GM18508 (cell line): ENCODE results near the gene EP400.

Source experiments
- ATAC-seq: cut with Tn5 transposase; IDR thresholded peaks from one replicate; pipeline ENCODE4 v1.9.1; 2021; ENCODE audit warnings: moderate number of reproducible peaks; ENCODE audit not compliant: insufficient read depth, unreplicated experiment

The EP400 gene

DNA sequence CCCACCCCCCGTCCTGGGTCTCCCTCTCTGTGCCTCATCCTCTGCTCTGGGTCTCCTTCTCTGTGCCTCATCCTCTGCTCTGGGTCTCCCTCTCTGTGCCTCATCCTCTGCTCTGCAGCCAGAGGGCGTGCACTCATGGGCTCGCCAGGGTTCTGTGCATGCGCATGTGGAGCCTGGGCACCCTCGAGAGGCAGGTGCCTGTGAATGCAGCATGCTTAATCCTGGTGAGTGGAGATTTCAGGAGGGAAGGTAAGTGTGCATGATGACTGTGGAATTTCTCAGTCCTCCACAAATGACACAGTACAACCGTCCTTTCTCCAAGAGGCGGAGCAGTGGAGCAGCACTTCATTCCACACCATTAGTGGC, 65.2 kb downstream of the EP400 start:
- no peak for ATAC-seq

DNA sequence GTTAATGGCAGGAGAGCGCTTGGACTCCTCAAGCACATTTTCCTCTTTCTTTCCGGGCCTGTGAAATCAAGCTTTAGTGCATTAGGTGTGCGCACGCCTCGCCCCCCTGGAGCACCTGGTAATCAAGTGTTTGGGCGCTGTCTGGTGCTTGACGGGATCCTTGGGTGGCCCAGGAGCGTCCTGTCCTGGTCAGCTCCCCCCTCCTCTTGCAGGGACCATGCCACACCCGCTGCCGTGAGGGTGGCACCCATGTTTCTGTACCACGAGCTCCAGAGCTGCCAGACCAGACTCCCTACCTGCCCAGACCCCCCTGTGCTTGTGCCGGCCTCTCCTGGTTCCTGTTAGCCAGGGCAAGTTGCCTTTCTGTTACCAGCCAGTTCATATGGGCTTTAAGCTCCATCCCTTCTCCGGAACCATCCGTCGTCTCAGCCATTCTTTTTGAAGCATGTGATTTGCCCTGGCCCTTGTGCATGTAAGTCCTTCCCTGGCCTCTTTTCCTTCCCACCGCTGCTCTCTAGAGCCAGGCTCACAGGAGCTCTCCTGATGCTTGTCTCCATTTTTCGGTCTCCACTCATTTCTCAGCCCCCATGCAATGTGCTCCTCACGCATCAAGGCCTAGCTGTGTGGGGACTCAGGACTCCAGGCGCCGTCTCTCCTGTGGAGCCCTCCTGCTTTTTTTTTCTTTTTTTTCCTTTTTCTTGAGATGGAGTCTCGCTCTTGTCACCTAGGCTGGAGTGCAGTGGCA, 66.1 kb downstream of the EP400 start:
- no peak for ATAC-seq

DNA sequence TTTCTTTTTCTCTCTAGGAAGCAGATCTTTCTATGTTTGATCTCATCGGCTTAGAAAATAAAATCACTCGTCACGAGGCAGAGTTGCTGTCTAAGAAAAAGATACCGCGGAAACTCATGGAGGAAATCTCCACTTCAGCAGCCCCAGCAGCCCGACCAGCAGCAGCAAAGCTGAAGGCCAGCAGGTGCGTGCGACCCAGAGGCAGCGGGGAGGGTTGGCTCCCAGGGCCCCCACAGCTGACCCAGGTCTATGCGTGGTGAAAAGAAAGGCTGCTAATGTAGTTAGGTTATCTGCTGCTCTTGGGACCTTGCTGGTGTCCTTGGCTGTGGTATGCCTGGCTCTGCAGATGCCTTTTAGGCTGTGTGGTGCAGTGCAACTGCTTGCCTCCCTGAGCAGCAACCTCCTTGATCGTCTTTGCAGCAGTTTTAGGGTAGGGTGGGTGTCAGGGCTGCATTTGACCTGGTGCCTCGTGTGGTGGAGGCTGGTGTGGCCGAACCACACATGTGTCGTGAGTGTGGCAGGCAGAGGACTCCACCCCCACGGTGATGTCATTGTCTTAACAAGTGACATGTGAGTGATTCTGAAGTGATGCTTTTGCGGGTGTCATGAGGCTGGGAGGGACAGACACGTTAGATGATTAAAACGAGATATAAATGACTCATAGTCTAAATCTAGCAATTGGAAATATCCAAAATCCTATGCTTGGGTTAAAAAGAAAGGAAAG, 68.6 kb downstream of the EP400 start:
- no peak for ATAC-seq

DNA sequence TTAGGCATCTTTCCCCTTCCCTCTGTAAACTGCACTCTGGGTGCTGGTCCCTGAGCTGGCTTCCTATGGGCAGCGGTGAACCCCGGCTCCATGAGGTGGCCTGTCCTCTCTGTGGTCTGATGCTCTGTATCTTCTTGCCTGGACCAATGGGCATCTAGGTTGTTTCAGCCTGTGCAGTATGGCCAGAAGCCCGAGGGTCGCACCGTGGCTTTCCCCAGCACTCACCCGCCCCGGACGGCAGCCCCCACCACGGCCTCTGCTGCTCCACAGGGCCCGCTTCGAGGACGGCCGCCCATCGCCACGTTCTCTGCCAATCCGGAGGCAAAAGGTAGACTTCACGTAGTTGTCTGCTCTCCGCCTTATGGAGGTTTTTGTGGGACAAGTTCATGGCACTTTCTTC, 70.1 kb downstream of the EP400 start:
- no peak for ATAC-seq

DNA sequence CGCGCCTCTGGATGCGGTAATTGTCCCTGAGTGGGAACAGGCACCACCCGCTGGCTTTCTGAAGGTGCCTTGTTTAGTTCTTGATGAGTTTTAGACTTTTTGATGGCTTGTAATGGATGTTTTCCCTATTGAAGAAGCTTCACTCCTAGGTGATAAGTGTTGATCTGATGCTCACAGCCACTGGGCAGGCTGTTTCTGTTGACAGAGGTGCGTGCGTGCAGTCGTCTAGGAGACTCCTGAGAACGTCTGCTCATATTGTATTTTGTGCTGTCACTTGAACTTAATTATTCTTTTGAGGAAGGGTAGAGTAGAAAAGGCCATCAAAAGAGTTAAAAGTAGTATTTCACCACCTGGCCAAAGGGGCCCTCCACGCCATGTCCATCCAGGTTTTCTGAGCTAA, 70.5 kb downstream of the EP400 start:
- ATAC-seq: no peak

DNA sequence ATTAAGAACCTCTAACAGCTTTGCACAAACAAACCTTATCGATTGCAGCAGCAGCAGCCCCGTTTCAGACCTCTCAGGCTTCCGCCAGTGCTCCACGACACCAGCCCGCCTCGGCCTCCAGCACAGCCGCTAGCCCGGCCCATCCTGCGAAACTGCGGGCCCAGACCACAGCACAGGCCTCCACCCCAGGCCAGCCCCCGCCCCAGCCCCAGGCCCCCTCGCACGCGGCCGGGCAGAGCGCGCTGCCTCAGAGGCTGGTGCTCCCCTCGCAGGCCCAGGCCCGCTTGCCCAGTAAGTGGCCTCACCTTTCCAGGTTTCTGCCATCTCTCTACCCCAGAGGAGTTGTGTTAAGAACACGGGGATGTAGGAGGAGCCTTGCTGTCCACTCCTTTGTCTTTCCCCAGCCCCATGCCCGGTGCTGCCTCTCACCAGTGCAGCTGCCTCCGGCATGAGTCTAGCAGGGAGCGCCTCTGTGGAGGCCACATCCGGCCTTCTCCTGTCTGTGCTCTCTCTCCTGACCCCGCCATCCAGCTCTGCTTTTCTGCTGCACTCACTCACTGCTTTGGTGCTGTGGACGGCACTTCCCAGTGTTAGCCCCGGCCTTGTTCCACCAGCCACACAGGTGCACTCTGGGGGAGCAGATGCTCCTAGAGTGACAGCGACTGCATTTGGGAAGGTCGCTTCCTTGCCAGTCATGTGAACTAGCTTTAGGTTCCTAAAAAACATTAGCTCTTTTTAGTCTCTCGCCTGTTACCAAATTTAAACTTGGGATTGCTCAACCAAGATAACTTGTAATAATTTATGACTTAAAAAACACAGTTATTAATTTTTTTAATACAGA, 71.5 kb downstream of the EP400 start:
- no peak for ATAC-seq

DNA sequence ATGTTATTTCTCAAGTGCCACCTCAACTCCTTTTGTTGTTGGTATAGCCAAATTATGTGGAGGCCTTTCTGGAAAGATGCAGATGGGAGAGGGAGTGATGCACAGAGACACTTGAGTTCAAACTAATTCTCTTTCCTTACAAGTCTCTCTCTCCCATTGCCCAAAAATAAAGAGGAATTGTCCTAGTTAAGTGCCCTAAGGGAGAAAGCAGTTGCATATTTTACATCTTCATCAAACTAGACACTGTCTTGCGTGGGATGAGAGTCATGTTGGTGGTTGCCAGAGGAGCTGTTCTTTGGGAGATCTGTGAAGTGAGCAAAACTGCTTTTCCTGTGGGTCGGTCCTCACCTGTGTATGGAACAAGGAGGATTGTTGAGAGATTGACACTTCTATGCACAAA, 72.2 kb downstream of the EP400 start:
- ATAC-seq: no peak

DNA sequence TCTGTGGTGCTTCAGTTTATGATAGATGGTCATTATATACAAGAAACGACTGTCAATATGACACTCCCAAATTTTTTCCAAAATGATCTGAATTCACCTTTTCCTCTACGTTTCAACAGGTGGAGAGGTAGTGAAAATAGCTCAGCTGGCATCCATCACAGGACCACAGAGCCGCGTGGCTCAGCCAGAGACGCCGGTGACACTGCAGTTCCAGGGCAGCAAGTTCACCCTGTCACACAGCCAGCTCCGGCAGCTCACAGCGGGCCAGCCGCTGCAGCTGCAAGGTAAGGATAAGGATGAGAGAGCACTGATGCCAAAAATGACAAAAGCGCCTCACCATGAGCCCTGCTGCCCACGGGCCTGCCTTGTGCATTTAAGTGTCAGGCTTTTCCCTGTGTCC, 73.9 kb downstream of the EP400 start:
- no peak for ATAC-seq

DNA sequence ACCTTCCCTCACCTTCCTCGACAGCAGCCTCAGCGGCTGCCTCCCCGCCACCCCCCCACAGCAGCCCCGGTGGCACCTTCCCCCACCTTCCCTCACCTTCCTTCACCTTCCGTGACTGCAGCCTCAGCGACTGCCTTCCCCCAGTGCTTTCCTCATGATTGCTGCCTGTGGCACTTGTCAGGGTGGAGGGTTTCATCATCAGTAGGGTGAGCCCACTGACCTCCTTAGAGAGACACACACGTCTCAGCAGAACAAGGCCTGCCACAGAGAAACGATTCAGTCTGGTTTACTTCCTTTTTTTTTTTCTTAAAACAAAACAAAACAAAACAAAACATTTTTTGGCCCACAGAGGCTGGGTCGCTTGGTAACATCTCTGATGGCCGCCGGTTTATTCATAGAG, 75.0 kb downstream of the EP400 start:
- ATAC-seq: no peak

DNA sequence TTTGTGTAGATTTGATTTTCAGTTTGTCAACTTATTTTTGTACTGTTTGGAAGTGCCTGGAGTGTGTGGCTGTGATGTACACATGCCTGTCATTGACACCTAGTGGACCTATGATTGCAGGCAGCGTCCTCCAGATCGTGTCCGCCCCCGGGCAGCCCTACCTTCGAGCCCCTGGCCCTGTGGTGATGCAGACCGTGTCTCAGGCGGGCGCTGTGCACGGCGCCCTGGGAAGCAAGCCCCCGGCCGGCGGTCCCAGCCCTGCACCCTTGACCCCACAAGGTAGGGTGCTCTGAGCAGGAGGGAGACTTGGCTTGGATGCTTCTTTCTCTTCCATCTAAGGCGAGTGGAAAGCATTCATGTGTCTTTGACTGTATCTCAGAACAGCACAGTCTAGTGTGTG, 75.8 kb downstream of the EP400 start:
- no peak for ATAC-seq

DNA sequence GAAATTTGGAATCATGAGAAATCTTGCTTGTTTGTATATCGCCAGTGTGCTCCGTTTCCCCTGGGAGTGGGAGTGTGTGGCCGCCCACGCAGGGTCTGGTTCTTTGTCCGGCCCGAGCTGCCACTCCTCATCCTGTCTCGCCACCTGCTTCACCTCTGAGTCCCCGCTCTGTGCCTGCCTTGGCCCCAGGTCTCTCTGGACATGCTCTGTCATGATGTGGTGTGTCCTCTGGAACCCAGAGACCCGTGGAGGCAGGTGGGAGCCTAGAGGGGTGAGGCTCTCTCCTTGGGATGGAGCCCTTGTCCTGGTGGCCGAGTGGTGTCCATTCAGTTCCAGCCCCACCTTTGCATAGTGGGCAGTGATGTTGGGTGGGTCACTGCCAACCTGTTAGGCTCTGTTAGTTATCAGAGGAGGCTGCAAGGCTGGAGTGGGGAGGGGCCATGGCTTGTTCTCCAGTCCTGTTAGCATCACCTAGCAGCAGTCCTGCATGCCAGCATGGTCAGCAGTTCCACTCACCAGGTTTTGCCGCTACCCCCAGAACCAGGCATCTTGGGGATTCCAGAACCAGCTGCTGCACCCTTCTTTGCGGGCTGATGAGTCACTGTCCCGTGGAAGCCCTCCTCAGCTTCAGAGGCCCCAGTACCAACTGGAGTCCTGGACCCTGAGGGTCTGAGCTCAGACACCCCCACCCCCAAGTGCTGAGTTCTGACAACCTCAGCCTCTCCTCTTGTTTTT, 76.5 kb downstream of the EP400 start:
- no peak for ATAC-seq

DNA sequence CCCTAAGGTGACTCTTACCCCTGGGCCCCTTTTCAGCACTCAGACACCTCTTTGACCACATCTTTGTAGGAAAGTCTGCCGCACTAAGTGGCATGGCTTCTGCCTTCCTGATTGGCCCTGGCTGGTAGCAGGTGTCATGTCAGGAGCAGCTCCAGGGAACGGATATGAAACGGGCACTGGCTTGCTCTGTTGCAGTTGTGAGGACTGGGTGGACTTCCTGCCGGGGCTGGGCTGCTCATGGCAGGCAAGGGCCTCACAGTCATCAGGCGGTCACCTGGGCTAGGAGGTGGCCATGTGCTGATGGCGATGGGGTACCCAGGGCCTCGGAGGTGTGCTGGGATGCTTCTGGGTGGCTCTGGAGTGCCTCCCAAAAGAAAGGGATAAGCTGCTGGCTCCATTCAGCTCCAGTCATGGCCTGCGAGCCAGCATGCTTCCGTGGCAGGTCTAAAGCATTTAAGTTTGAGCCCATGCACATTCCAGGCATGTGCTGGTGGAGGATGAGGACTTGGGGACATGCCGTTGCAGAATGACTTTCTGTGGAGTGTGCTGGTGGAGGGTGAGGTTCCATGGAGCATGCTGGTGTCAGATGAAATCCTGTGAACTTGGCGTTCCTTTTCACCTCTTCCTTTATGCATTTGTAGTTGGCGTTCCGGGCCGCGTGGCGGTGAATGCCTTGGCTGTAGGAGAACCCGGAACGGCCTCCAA, 77.2 kb downstream of the EP400 start:
- ATAC-seq: no peak

DNA sequence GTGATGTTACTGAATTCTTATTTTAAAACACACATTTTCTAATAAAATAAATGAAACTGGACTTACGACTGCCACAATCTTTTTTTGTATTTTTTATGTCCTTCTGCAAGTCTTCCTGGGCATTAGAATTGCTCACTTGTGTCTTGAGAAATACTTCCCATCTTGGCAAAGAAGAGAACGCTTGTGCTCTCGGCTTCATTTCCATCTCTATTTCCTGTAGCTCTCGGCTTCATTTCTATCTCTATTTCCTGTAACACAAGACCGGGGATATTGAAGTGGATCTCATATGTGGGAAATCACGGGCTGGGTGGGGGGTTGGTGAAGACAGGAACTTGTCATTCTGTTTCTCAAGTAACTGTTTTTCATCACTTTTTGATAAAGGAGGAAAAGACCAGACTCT, 77.9 kb downstream of the EP400 start:
- no peak for ATAC-seq

DNA sequence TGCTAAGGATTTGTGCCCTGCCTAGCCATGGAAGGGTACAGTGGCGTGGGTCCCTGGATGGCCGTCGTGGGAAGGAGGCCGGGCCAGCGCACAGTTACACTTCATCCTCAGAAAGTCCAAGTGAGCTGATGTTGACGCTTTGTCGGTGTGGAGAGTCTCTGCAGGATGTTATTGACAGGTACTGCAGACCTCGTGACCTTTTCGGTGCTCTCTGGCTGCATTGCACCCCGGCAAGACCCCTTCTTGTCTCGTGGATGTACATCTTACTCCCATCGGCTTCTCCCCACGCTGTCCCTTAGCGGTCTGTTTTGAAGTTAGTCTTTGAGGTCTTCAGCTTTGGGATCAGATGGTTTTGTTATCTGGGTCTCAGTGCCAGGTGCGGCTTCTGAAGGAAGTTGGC, 78.4 kb downstream of the EP400 start:
- no peak for ATAC-seq

DNA sequence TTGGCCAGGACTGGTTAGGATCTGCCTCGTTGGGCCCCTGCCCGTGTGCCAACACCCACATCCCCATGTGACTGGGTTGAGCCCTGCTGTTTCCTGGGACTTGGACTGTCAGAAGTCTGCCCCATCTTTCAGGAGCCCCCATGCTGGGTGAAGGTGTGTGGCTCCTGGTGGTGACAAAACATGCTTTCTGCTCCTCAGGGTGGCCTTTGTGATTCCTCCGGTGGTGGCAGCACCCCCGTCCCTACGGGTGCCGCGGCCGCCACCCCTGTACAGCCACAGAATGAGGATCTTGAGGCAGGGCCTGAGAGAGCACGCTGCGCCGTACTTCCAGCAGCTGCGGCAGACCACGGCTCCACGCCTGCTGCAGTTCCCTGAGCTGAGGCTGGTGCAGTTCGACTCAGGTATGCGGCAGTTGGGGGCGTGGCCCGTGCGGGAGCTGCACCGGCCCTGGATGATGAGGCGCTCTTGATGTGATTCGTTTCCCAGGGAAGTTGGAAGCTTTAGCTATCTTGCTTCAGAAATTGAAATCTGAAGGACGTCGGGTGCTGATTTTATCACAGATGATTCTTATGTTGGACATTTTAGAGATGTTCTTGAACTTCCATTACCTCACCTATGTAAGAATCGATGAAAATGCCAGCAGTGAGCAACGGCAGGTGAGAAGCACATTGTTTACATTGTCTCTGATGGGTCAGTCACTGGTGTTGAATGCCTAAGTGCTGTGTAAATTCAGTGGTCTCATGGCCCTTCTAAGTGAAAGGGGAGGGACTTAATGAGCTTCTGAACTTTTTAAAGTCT, 80.0 kb downstream of the EP400 start:
- no peak for ATAC-seq

DNA sequence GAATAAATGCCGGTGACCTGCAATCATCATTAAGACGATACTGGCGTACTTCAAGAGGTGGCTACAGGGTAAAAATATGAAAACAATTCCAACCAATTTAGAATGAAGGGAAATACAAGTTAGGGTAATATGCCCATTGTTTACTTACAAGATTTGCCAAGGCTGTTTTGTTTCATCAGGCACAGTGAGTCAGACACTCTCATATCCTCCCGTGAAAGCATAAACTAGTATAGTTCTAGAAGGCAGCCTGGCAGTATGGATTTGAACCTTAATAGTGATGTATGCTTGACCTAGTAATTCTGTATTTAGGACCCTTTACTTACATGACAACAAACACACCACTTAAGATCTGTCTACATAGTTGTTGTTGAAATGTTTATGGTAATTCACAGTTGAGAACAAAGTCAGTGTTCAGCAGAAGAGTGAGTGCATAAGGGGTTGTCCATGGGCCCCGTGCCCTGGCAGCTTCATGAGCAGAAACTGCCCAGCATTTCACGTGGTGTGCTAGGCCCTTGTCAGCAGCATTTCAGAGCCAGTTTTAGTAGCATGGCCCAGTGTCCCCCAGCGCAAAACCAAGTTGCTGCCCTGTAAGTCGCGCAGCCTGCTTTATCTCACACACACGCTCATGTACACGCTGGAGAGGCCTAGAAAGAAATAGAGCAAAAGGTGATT, 80.8 kb downstream of the EP400 start:
- ATAC-seq: no peak

DNA sequence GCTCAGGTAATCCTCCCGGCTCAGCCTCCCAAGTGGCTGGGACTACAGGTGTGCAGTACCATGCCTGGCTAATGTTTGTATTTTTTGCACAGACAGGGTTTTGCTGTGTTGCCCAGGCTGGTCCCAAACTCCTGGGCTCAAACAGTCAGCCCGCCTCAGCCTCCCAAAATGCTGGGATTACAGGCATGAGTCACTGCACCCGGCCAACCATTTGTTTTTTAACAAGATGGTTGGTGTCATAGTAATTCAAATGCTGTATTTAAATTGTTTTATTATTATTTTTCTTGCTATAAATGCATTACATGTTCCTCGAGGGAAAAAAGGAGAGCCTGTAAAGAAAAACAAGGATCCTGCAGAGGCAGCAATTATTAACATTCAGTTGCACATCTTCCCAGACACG, 83.9 kb downstream of the EP400 start:
- ATAC-seq: no peak

DNA sequence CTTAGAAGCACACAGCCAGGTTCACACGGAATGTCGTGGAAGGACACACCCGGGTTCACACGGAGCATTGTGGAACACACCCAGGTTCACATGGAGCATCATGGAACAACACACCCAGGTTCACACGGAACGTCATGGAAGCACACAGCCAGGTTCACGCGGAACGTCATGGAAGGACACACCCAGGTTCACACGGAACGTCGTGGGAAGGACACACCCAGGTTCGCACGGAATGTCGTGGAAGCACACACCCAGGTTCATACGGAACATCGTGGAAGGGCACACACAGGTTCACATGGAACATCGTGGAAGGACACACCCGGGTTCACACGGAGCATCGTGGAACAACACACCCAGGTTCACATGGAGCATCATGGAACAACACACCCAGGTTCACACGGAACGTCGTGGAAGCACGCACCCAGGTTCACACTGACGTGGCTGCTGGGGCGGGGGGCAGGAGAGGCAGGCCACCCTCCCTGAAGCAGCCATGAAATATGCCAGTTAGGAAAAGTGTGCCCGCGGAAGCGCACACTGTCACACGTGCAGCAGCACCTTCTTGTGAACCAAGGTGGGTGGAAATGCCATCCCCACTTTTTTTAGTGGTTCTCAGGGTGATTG, 86.4 kb downstream of the EP400 start:
- ATAC-seq: no peak
